HG03139 (cell line): ENCODE data around the gene SLC25A1.

ENCODE experiments used
- ATAC-seq: cut with Tn5 transposase; IDR thresholded peaks from one replicate; pipeline ENCODE4 v1.9.1; 2021; ENCODE audit not compliant: unreplicated experiment

Gene SLC25A1

DNA sequence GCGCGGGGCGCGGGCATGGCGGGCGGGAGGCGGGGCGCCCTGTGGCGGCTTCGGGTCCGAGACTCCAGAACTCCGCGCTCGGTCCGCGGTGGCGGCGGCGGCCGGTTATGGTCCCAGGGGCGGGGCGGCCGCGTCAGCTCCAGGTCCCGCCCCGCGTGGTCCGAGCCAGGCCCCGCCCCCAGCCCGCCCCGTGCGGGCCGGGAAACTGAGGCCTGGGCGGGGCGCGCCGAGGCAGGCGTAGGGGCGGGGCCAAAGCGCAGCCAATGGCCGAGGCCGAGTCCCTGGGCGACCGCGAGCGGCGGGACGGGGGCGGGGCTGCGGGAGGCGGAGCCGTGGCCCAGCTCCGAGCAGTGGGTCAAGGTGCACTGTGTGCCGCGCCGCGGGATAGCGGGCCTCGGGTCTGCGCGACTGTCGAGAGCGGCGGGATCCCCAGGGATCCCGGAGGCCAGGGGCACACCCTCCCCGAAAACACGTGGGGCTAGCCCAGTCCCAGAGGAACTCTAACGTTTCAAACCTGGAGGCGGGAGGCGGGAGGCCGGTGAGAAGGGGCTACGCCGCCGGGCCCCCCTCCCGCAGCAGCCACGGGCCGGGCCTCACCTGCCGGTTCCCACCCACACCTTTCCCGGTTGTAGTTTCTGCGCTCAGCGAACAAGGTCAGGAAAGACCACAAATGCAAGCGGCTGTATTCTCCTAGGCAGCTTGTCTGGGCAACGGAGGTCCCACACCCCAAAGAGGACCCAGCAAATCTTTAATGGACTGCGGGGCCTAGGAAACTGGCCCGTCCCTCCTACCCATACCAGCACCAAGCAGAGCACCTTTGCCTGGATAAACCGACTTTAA lies at the start of gene SLC25A1:
SLC25A1 (minus strand) TSS at position 80 of the 840 bp plus-strand sequence; CDS start at position 17, 63 bp downstream.
- peak; percentile 52 for ATAC-seq

DNA sequence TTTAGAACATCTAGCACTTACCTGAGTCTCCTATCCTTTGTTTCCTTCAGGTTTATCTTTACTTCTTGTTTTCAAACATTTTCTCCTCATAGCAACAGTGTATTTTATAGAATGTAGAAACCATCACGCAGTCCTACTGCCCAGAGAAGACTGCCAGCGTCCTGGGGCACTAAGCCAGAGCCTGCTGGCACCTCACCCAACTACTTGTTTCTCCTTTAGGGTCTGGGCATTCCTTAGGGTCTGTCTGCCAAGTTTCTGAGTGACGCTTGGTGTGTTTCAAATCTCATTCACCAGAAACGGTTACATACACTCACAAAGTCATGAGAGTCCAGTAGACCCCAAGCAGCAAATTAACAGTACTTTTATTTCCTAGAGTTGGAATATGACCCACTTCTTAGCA lies 49.6 kb upstream of the SLC25A1 start:
- ATAC-seq, result no peak

DNA sequence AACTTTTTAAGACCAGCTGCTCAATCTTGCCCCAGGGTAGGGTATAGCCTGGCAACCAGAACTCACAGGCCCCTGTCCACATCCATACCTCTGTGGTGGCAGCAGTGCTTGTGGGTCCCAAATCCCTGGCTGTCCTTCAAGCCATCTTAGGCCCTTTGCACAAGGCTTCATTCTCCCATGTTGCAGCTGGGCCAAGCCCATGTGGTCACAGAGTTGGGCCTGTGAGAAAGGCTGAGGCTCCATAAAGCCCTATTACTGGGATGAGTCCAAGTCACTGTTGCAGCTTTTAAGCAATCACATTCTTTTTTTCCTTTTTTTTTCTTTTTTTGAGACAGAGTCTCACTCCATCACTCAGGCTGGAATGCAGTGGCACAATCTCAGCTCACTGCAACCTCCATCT lies 47.9 kb upstream of the SLC25A1 start:
- ATAC-seq, result no peak

DNA sequence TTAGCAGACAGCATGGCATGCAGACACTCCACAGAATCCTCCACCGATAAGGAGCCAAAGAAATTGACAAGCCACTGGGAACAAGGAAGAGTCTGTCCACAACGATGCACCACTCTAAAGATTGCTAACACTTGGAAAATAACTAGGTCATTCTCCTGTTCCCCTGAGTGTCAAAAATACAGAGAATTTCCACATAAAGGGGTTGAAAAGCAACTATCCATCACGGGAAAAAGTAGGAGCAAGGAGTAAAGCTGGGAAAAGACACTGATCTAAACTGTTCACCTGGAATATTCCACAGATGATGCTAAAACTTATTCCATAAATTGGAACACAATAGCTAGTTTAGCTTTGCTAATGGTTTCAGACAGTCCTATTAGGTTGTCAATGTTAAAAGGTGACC lies 47.0 kb upstream of the SLC25A1 start:
- no peak for ATAC-seq

DNA sequence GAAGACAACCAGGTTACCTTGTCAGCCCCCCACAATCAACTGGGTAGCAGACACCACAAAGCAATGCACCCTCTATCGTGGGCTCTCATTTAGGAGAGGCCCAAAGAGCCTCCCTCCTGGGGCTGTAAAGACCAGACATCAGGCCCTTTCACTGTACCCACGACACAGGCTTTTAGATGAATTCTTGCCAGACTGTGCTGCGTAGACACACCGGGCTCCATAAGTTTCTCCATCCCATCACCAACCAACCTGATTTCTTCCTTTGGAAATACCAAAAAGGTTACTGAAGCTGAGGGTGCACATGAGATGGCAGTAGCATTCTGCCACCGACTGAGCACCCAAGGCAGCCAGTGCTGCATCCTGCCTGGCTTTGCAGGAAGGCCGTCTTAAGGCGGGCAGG lies 46.4 kb upstream of the SLC25A1 start:
- ATAC-seq, result no peak

DNA sequence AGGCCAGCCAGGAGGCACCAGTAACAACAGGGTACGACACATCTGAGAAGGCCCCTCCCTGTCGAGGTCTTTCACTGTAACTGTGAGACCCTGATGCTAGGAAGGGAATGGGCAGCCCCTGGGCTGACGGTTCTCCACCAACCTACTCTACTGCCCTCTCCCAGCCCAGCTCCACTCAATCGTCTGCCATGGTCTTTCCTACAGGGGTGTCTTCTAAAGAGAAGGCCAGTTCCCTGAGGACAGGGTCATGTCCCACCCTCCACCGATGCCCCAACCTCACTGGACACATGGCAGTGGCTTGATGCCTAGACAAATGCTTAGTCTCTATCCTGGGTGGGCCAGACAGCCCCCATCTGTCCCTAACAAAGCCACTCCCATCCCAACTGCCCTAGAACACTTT lies 46.0 kb upstream of the SLC25A1 start:
- ATAC-seq, result no peak

DNA sequence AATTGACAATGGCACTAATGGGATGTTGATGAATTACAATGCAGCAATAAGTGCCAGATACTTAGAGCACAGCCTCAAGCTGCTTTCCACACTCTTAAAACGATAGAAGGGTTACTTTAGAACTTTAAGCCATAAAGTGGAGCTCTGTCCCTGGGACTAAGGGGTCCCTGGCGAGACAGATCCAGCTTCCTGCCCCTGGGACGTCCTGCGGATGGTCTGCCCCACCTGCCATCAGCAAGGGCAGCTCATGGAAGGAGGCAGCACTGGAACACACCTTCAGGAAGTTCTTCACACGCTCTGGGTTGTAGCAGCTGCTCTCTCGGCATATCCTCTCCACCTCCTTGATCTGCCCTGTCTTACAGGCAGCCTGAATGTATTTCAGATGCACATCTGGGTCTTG lies 45.1 kb upstream of the SLC25A1 start:
- ATAC-seq, result no peak

DNA sequence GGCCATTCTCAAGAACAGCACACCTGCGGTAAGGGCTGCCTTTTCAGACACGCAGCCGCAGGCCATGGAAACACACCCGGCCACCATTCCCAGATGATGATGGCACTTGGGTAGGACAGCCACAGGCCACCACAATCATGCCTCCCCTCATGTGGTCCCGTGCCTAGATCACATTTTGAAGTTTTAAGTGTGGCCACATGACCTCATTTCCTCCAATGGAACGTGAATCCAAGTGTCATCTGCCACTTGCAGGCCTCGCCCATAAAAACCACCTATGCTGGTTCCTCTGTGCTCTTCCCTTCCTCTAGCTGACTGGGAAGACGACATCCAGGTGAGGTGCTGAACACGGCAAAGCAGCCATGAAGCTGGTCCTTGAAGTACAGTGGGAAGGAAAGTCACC lies 44.6 kb upstream of the SLC25A1 start:
- no peak for ATAC-seq

DNA sequence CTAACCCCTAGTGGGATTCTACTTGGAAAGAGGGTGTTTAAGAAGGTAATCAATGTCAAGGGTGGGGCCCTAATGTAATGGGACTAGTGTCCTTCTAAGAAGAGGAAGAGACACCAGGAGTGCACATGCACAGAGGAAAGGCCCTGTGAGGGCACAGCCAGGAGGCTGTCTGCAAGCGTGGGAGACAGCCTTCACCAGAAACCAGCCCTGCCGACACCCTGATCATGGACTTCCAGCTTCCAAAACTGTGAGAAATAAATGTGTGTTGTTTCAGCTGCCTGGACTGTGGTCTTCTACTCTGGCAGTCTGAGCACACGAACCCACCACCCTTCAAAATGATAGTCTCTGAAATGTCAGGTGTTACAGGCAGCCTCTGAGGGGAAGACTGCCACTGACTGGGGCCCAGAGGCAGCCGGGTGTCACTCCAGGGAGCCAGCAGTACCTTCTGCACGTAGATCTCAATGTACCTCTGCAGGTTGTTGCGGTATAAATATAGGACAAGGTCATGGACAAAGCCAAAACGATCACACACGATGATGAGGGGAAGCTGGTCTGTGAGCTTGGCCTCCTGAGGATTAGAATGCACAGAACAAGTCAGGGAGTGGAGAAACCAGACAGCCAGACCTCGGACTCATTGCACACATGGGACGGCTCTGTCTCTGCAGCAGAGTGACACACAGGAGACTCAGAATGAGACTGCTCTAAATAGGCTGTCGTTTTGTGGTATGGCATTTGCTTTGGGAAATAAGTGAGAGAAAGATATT lies 43.9 kb upstream of the SLC25A1 start:
- ATAC-seq, result no peak

DNA sequence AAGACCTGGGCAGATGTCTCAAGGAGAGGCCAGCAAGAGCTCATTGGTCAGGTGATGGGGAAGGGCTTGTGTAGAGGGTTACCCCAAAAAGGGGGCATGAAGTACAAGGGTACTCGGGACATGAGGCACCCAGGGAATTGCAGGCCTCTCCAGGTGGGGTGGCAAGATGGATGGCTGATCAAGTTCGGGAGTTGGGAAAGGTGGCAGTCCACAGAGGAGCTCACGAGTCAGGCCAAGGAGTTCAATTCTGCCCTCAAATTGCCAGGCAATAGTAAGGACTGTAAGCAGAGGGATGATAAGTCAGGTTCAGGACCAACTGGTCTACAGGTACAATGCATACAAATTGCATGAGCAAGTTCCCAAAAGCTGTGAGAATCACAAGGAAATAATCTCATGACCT lies 42.3 kb upstream of the SLC25A1 start:
- ATAC-seq, result no peak

DNA sequence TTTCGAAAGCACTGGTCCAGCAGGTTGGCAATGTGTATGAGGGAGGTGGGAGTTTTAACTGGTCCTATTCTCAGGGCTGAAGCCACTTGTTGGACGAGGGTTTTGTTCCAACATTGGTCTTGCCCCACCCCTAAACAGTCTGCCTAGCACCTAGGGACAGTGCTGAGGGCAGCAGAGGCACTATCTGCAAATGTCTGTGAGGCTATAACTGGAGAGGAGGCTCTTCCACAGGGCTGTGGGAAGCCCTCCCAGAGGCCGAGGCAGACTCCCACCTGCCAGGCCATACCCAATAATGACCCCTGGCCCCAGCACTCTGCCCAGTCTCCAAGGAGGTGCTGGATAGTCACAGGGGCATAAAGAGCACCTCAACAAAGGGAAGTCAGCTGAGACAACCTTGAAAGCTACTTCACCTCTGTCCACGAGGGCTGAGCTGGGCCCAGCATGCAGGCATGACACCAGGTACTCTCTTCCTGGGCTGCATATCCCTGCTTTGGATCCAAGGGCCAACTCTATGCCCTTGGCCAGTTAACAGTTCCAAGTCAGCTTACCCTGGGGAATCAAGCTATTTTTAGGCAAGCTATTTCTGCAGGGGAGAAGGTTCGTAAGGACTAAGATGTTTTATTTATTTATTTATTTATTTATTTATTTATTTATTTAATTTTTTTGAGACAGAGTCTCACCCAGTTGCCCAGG lies 40.2 kb upstream of the SLC25A1 start:
- no peak for ATAC-seq

DNA sequence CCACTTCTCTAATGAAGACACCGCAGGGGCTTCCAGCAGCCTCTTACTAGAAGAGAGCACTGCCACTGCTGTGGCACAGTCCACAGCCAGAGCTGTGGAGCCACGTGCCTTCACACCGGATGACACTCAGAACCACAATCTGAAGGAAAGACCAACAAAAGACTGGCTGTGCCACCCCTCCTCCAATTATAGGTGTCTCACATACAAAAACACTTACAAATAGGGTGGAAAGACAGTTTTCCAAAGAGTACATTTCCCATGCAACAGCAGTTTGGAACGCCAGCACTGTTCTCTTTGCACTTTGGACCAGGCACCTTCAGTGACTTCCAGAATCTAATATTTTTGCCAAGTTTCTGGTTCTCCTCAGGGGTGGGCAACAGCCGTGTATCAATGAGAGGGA lies 38.0 kb upstream of the SLC25A1 start:
- ATAC-seq, result no peak

DNA sequence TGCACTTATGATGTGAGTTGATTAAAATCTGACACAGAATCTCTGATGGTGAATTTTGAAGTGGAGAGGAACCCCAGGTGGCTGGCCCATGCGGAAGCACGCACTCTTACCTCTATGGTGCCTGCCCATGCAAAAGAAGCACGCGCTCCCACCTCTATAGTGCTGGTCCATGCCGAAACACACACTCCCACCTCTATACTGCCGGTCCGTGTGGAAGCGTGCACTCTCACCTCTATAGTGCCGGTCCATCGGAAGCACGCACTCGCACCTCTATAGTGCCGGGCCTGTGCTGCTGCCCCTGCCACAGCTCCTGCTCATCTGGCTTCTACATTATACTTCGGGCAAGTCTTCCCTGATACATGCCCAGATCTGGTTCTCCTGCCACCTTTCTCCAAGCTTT lies 36.8 kb upstream of the SLC25A1 start:
- no peak for ATAC-seq

DNA sequence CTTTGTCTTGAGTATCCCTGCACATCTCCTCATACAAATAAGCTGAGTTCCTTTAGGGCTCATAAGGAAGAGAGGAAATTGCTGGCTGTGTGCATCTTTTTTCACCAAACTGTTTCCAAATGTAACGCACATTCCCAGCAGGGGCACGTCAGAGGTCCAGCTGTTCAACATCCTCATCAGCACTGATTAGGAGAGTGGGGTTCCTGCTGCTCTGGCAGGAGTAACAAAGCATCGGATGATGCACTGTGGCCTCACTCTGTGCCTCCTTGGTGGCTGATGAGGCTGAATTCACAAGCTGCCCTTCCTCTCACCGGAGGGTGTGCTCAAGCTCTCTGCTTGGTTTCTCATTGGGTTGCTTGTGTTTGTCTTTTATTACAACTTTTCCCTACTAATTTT lies 35.5 kb upstream of the SLC25A1 start:
- ATAC-seq, result no peak

DNA sequence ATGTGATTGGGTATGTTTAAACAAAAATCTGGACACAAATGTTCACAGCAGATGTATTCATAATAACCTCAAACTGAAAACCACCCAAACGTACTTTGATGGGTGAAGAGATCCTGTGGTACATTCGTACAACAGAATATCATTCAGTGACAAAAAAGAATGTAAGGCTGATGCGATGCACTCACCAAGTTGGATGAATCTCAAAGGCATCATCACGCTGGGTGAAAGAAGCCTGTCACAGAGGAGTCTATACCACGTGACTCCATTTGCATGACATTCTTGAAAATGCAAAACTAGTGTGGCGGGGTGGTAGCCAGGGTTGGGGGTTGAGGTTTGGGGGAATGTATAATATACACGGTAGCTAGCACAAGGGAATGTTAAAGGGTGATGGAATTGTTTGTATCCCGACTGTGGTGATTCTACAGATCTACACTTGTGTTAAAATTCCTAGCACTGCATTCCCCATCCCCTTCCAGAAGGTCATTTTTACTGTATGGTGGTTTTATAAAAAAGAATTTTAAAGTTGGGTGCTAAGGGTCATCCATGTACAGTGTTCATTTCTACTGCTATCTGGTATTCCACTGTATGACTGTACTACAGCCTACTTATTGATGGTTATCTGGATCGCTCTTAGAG lies 35.0 kb upstream of the SLC25A1 start:
- ATAC-seq, result no peak

DNA sequence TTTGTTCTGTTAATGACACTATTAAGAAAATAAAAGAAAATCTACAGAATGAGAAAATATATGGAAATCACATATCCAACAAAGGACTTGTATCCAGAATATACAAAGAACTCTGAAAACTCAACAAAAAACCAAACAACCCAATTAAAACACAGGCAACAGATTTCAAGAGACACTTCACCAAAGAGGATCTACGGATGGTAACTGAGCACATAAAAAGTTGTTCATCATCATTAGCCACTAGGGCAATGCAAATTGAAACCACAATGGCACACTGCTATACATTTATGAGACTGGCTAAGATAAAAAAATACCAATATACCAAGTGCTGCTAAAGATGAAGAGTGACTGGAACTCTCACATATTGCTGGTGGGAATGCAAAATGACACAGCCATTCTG lies 34.5 kb upstream of the SLC25A1 start:
- ATAC-seq, result no peak

DNA sequence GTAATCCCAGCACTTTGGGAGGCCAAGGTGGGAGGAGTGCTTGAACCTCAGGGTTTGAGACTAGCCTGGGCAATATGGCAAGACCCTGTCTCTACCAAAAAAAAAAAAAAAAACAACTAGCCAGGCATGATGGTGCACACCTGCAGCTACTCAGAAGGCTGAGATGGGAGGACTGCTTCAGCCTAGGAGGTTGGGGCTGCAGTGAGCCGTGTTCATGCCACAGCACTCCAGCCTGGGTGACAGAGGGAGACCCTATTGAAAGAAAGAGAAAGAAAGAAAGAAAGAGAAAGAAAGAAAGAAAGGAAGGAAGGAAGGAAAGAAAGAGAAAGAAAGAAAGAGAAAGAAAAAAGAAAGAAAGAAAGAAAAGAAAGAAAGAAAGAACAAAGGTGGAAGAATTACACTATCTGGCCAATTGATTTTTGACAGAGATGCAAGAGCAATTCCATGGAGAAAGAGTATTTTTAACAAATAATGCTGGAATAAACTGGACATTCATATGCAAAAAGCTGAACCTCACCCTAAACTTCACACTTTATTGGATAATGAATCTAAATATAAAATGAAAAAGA lies 33.9 kb upstream of the SLC25A1 start:
- no peak for ATAC-seq

DNA sequence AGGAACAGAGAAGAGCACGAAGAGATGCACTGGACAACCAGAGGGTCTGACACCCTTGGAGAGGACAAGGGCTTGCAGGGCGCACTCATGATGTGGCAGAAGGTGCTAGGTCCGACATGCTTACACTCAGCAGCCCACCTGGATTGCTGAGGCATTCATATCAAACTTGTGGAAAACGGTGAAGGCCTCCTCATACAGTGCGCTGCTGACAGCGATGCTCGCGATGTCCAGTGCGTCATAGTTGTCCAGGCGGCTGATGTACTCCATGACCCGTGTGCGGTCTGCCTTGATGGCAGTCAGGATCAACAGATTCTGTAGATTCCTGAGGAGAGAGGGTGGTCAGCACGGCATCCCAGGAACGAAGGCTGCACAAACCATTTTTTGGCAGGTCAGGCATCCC lies 31.7 kb upstream of the SLC25A1 start:
- no peak for ATAC-seq

DNA sequence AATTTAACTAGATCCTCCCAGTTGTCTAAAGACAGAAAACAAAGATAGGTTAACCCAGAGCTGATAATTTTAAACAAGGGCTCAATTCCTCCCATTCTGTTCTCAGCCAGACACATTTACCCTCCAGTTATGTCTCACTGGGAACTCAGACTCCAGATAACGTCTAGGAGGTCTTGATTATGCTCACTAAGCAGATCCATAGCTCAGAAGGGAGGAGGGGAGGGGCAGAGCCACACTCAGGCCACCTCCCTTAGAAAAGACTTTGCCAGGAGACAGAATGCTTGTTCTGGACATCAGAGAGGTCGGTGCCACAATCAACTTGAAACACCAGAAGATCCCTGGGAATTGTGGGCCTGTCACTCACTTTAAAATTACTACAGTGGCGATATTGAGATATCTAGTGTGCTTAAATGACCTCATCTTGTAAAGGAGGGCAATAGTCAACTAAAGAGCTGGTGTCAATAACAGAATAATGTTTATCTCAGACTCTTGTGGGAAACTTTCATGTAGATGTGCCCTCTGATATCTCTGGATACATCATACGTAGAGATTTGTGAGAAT lies 29.8 kb upstream of the SLC25A1 start:
- no peak for ATAC-seq

DNA sequence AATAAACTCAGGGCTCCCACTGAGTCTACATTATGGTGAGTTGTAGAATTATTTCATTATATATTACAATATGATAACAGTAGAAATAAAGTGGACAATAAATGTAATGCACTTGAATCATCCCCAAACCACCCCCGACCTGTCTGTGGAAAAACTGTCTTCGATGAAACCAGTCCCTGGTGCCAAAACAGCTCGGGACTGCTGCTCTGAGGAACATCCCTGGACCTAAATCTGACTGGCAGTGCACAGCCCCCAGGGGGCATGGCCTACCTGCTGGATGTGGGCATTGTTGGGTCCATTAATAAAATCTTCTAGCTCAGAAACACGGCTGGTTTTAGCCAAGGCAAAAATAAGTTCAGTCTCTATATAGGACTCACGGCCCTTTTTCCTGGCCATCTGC lies 29.3 kb upstream of the SLC25A1 start:
- ATAC-seq, result no peak

DNA sequence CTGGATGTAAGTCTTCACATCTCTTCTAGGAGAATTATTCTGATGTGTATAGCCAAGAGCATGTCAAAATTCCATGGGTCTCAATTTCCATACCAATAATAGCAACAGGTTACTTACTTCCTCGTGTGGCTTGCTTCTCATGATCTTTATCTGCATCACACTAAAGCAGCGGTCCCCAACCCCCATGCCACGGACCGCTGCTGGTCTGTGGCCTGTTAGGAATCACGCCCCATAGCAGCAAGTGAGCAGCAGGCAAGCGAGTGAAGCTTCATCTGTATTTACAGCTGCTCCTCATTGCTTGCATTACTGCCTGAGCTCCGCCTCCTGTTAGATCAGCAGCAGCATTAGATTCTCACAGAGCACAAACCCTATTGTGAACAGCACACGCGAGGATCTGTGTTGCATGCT lies 28.9 kb upstream of the SLC25A1 start:
- no peak for ATAC-seq
